Measurements from ENCODE around the gene CYTH1. TPM values are rescaled to one million over a fixed set of nuclear protein-coding genes. Genes with fewer than 3 reads are reported as not detected.

The CYTH1 gene
- total RNA-seq, 2 experiments from 2014 or later: 521 to 525 TPM

- Histone ChIP-seq H3K27me3 (ENCODE audit: control insufficient read depth in 1 of 2, insufficient read depth in 2 of 2, low read length in 2 of 2) (no peaks in the 10 kb centered on the region), H3K4me1 (ENCODE audit: insufficient read depth, low read length) (peaks cover 8% of the 10 kb centered on the region), H3K4me3 (ENCODE audit: low read length) (no peak overlapping the region), H3K36me3 (ENCODE audit: insufficient read depth, low read length) (no peaks in the 10 kb centered on the region), H3K27ac (ENCODE audit: low read depth in 1 of 2, low read length in 2 of 2) (no peak overlapping the region), H3K9me3 (ENCODE audit: control insufficient read depth in 1 of 2, insufficient read depth in 1 of 2, low read length in 2 of 2) (no peaks in the 10 kb centered on the region)
- ATAC-seq (ENCODE audit: poor library complexity) (no peak), DNase-seq (no peak)
- Mint-ChIP-seq H3K27me3 (no peaks in the 10 kb centered on the region), H3K9me3 (no peaks in the 10 kb centered on the region), H3K36me3 (ENCODE audit: low read depth) (no peaks in the 10 kb centered on the region), H3K4me3 (no peak overlapping the region), H3K4me1 (ENCODE audit: low read depth) (peaks cover 17% of the 10 kb centered on the region), H3K27ac (no peak overlapping the region)
- POLR2A ChIA-PET: no interaction called here
- TF ChIP-seq CTCF (IDR thresholded peaks at IDR 0.05): no peak
- CTCF ChIA-PET: no interaction called here
- intact Hi-C loops (cut with DNase I, micrococcal nuclease): no loop called here
Observed at GRCh38 chr17:78634154-78634553, 147.9 kb downstream of the CYTH1 start.

GRCh38 chr17:78629436-78629995, 152.6 kb downstream of the CYTH1 start:
- Mint-ChIP-seq H3K4me3 (no peak overlapping the region), H3K9me3 (no peaks in the 10 kb centered on the region), H3K36me3 (ENCODE audit: low read depth) (no peaks in the 10 kb centered on the region), H3K27me3 (no peaks in the 10 kb centered on the region), H3K27ac (no peak overlapping the region), H3K4me1 (ENCODE audit: low read depth) (peaks cover 17% of the 10 kb centered on the region)
- ChIA-PET CTCF (no interaction called here), POLR2A (no interaction called here)
- Histone ChIP-seq H3K4me3 (ENCODE audit: low read length) (no peak overlapping the region), H3K9me3 (ENCODE audit: control insufficient read depth in 1 of 2, insufficient read depth in 1 of 2, low read length in 2 of 2) (no peaks in the 10 kb centered on the region), H3K36me3 (ENCODE audit: insufficient read depth, low read length) (no peaks in the 10 kb centered on the region), H3K4me1 (ENCODE audit: insufficient read depth, low read length) (peaks cover 8% of the 10 kb centered on the region), H3K27ac (ENCODE audit: low read depth in 1 of 2, low read length in 2 of 2) (no peak overlapping the region), H3K27me3 (ENCODE audit: control insufficient read depth in 1 of 2, insufficient read depth in 2 of 2, low read length in 2 of 2) (no peaks in the 10 kb centered on the region)
- ATAC-seq (ENCODE audit: poor library complexity): no peak
- intact Hi-C loops (cut with DNase I, micrococcal nuclease): no loop called here
- no peak for DNase-seq
- no peak for TF ChIP-seq CTCF (IDR thresholded peaks at IDR 0.05)

DNA sequence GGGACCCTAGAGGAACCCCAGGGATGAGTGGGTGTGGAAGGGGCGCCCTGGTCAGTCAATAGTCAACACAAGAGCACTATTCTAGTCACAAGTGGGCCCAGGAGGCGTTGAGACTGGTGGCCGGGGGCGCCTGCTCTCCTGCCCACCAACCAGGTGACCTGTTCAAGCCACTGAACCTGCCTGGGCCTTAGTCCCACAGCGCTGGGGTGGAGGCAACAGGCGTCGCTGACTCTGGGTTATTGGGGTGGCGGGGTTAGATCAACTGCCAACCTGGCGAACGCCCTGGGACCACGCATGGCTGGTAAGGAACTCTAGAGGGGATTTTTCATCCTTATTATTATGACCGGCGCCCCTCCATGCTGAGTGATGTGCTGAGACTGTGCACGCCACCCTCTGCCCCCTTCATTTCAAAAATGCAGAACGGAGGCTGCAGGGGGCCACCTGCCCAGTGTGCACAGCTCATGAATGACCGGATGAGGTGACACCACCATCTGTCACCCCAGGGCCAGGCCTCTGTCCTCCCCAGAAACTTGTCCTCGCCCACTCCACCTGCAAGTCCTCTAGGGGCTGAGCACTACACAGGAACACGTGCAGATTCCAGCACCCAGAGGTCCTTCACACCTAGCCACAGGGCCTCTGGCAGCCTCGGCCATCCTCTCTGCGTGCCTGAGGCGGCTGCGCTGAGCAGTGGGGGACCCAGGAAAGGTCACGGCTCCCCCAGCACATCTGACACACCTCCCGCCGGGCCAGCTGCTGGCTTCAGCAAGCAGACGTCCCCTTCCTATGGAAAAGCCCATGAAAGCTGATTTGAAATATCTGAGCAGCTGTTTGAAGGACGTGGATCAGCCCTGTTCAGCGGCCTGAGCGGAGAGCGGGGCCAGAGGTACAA, 153.3 kb downstream of the CYTH1 start:
- Mint-ChIP-seq H3K9me3 (no peaks in the 10 kb centered on the region), H3K4me1 (ENCODE audit: low read depth) (peaks cover 17% of the 10 kb centered on the region), H3K27me3 (no peaks in the 10 kb centered on the region), H3K4me3 (no peak overlapping the region), H3K36me3 (ENCODE audit: low read depth) (no peaks in the 10 kb centered on the region), H3K27ac (no peak overlapping the region)
- H3K27me3 ChIP-seq (ENCODE audit: control insufficient read depth in 1 of 2, insufficient read depth in 2 of 2, low read length in 2 of 2): no peaks in the 10 kb centered on the region
- no peak for TF ChIP-seq CTCF (IDR thresholded peaks at IDR 0.05)
- intact Hi-C loops (cut with DNase I, micrococcal nuclease): no loop called here
- ATAC-seq (ENCODE audit: poor library complexity): no peak
- POLR2A ChIA-PET: no interaction called here
- peaks cover 8% of the 10 kb centered on the region for H3K4me1 ChIP-seq (ENCODE audit: insufficient read depth, low read length)
- no peak overlapping the region for H3K27ac ChIP-seq (ENCODE audit: low read depth in 1 of 2, low read length in 2 of 2)
- H3K36me3 ChIP-seq (ENCODE audit: insufficient read depth, low read length): no peaks in the 10 kb centered on the region
- no peak overlapping the region for H3K4me3 ChIP-seq (ENCODE audit: low read length)
- CTCF ChIA-PET: no interaction called here
- no peaks in the 10 kb centered on the region for H3K9me3 ChIP-seq (ENCODE audit: control insufficient read depth in 1 of 2, insufficient read depth in 1 of 2, low read length in 2 of 2)
- no peak for DNase-seq

Measured in CD4-positive, alpha-beta T cell (primary cell).